ENCODE results near the gene EPOP.

EPOP gene

GRCh38 chr17:38705803-38706504, 31.2 kb upstream of the EPOP start:
- no peak for FAIRE-seq

- no peak for FAIRE-seq
Observed at GRCh38 chr17:38705523-38705802, 30.7 kb upstream of the EPOP start.

DNA sequence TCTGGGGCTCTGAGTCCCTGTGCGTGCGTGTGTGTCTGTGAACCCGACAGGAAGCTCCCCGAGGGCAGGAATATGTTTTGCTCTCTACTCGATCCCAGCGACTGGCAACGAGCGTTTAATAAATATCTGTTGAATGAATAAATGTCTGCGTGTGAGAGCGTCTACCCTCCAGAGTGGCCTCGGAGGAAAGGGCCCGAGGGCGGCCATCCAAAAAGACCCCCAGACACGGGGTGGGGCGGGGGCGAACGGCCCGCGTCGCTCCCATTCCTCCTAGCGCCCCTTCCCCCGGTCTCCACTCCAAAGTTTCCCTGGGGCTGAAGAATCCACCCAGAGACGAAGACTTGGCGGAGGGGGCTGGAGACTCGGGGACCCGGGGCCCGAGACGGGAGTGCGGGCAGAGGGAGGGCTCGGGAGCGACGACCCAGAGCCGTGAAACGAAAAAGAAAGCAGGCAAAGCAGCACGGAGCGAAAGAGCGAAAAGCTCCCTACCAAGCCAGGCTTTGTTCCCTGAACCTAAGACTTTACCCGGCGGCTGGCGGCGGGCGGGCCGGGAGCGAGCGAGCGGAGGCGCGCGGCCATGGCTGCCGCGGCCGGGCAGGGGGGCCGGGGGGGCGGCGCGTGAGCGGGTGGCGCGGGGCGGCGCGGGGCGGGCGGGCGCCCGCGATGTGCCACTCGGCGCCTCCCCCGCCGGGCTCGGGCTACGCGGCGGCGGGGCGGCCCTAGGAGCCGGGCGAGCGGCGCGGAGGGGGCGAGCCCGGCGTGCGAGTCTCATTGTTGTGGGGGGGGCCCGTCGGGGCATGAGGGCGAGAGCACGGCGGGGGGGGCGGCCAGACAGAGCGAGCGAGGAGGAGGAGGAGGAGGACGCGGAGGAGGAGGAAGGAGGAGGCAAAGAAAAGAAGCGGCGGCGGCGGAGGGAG, 30.1 kb upstream of the EPOP start, which contains the start of gene MLLT6:
Gene MLLT6, plus strand, starts transcription at position 668 of the 917 bp plus-strand sequence. CDS start 360 bp downstream, outside the sequence.
- FAIRE-seq = no peak

GRCh38 chr17:38703742-38704605, 29.2 kb upstream of the EPOP start:
- no peak for FAIRE-seq

DNA sequence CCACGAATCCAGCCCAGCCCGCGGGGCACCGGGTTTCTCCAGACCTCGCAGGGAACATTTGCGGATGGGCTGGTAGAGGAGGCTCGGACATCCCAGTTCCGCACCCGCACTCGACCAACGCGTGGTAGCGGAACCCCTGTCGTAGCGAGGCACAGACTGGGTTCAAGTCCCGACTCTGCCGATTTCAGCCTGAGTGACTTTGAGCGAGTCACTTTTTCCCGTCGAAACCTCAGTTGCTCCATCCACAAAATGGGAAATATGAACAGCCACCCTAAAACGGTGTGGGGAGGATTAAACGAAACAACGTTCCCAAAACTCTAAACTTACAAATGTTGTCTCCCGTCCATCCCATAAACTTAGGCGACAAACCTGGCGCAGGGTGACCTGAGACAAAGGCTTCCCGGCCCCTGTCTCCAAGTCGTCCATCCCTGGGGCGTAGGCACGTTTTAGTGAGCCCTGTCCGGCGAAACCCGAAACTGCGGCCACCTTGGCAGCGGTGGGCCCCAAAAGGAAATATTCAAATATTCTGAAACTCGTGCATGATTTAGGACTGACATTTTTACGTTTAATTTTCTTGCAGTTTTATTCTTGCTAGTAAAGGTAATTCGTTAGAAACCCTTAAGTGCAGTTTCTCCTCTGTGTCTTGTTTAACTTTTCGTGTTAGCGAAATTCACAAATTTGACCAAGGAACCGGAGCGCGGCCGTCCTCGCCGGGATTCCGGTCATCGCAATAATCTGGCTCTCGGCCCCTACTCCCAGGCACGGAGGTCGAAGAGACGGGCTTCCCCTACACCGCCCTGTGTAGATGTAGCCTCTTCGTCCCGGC, 28.4 kb upstream of the EPOP start:
- no peak for FAIRE-seq

- FAIRE-seq = no peak
Observed at GRCh38 chr17:38702166-38702915, 27.6 kb upstream of the EPOP start.

- FAIRE-seq = no peak
Observed at GRCh38 chr17:38701504-38702165, 26.9 kb upstream of the EPOP start.

DNA sequence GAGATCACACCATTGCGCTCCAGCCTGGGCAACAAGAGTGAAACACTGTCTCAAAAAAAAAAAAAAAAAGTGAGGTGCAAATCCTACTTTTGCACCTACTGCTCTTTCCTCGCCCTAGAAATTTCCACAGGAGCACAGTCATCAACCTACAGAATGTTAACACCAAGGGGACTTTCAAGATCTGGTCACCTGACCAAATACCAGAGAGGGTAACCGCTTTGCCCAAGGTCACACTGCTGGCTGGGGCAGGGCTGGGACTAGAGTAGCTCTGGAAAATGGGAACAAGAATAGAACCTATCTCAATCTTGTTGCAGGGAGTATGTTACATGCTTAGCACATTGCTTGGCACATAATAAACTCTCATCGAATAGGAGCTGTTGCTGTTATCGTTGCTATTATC, 24.0 kb upstream of the EPOP start:
- no peak for FAIRE-seq

DNA sequence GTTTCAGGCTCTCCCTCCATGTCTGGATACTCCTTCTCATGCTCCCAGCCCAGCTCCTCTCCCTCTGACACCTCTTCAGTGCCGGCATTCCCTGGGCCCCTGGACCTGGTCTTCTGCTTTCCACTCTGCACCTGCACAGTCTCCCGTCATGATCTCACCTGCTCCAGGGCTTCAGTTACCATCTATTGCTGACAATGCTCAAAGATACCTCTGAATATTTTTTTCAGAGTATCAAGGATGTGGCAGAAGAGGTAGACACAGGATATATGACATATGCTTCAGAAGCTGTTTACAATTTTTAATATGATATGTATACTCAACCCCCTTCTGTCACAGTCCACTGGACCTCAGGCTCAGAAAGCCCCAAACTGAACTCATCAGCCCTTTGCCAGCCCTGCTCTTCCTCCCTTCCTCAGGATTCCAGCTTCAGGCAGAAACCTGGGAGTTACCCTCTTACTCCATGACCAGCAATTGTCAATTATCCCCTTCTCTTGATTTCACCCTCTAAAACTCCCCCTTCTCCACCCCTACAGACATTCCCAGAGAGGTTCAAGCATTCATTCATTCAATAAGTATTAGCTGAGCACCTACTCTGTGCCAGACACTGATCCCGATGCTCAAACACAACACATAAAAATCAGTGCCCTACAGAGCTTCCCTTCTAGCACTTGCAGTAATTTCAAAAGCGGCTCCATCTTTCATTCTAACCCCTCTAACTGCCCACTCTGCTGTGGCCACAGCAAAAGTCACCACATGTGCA, 22.5 kb upstream of the EPOP start:
- no peak for FAIRE-seq

- FAIRE-seq = no peak
Observed at GRCh38 chr17:38693700-38694329, 19.1 kb upstream of the EPOP start.

- FAIRE-seq = no peak
Observed at GRCh38 chr17:38691154-38691553, 16.4 kb upstream of the EPOP start.

DNA sequence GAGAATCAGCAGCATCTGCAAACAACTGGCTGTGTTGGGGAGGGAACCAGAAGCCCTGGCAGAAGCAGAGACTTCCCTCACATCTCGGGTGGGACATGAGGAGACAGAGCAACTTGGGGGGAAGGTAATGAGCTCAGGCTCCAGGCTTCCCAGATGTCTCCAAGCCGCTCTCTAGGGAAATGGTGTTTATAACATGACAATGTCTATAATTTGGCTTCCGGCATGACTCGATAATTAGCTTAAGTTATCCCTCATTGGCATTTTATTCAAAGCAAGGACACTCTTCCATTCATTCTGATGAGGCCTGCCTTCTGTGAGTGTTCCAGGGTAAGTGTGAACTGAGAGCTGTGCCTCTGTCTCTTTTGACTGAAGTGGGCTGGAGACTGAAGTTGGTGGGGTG, 15.6 kb upstream of the EPOP start:
- FAIRE-seq = no peak

DNA sequence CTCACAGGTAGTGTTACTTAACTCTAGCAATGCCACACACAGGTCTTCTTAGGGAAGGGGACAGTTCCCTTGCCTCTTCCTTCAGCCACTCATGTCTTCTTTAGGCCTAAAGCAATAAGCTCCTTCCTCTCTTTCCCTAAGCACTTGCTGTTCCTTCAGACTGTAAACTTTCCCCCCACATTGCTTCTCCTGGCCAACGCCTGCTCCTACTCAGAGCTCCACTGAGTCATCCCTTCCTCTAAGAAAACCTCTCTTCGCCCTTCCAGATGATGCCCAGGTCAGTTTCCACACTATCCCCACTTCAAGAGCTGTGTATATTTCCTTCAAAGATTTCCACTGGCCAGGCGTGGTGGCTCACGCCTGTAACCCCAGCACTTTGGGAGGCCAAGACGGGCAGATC, 12.5 kb upstream of the EPOP start:
- FAIRE-seq = no peak

DNA sequence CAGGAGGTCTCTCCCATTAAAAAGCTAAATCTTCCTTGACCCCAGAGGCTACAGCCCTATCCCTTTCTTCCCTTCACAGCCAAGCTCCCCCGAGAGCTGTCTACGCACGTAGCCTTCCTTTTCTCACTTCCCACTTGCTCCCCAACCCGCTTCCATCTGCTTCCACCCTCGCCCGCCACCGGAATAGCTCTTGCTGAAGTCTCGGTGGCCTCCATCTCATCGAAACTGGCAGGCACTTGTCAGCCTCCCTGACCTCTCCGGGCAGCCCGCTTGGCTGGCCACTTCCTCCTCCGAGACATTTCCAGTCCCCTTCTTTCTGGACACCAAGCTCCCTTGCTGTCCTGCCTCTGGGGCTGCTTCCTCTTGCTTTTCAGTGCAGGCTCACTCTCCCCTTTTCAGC, 10.7 kb upstream of the EPOP start:
- no peak for FAIRE-seq

DNA sequence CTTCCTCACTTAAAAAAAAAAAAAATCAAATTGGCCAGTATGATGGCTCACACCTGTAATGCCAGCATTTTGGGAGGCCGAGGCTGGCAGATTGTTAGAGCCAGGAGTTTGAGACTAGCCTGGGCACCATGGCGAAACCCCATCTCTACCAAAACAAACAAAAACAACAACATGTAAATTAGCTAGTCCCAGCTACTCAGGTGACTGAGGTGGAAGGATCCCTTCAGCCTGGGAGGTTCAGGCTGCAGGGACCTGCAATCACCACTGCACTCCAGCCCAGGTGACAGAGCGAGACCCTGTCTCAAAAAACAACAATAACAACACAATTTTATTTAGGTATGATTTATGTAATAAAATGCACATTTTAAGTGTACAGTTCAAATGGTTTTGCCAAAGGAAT, 6.3 kb upstream of the EPOP start:
- no peak for FAIRE-seq

GRCh38 chr17:38677819-38678218, 3.1 kb upstream of the EPOP start:
- FAIRE-seq = no peak

DNA sequence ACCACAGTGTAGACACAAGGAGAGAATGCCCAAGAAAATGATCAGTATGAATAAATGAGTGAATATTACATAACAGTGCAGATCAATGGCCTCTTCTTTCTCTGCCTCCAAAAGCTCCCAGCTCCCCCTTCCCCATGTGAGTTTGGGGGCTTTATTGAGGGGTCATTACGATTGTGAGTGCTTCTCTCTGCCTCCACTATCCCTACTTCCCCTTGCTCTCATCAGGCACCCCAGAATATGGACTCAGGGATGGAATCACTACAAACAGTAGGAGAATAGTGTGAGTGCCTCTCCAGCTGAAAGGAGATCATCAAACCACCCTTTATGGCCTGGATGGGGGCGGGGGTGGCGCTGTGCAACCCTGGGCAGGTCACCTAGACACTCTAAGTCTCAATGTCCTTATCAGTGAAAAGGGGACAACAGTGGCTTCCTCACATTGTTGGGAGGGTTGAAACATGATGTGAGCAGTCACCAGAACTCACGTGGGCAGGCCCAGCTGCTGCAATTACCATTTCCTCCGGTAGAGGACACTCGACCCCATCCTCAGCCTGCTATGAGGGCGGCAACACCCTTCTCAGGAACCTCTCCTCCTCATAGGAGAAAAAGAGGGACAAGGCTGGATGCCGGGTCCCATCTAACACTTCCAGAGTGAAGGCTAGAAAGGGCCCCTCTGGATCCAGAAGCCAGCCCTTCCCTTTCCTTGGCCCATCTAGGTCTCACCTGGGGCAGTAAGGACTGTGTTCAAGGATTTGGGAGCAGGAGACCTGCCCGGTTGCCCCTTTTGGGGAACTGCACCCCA, 2.1 kb upstream of the EPOP start:
- FAIRE-seq = no peak

GRCh38 chr17:38674014-38674748, 576 bp downstream of the EPOP start:
- FAIRE-seq = no peak
